Mucosa of rectum (tissue), 2 donors: ENCODE measurements around the gene CAPS.
"Not testable (repeated sequence)": the region's sequence is repeated elsewhere in the genome, so short reads cannot be mapped to it uniquely, and the experiment has no call there.

Experiments
- H3K27ac ChIP-seq, 2 donors: one replicate each; pipeline ENCODE4 v1.7.0; 2013; ENCODE audit warnings: inconsistent platforms in 2 of 2, low read depth in 2 of 2, low read length in 2 of 2
- H3K27me3 ChIP-seq, 2 donors: one replicate each; pipeline ENCODE4 v1.7.0; 2013; ENCODE audit warnings: low read length in 2 of 2; ENCODE audit not compliant: control insufficient read depth in 2 of 2, insufficient read depth in 2 of 2
- H3K36me3 ChIP-seq, 2 donors: one replicate each; pipeline ENCODE4 v1.7.0; 2013; ENCODE audit warnings: low read length in 2 of 2; ENCODE audit not compliant: control insufficient read depth in 2 of 2, insufficient read depth in 2 of 2
- H3K4me1 ChIP-seq, 2 donors: one replicate each; pipeline ENCODE4 v1.7.0; 2013; ENCODE audit warnings: low read length in 2 of 2, mild to moderate bottlenecking in 1 of 2; ENCODE audit not compliant: control insufficient read depth in 2 of 2, insufficient read depth in 2 of 2
- H3K4me3 ChIP-seq, 2 donors: one replicate each; pipeline ENCODE4 v1.7.0; 2013; ENCODE audit warnings: low read length in 2 of 2
- H3K9ac ChIP-seq, 2 donors: one replicate each; pipeline ENCODE4 v1.7.0; 2013; ENCODE audit warnings: low read length in 2 of 2, low read depth in 1 of 2, mild to moderate bottlenecking in 1 of 2
- H3K9me3 ChIP-seq, 2 donors: one replicate each; pipeline ENCODE4 v1.7.0; 2013; ENCODE audit warnings: low read length in 2 of 2; ENCODE audit not compliant: control insufficient read depth in 2 of 2
- donor health status: healthy.
- donor health status: Normal muscosa, but diverticular disease.

The CAPS gene

GRCh38 chr19:5954293-5954692, 40.2 kb downstream of the CAPS start:
- peak overlapping the region; percentile 58 to 61 for H3K27ac ChIP-seq
- H3K36me3 ChIP-seq = peaks cover 3 to 14% of the 10 kb centered on the region in 2 donors
- H3K4me3 ChIP-seq = peak overlapping the region; percentile 20 to 38
- peak overlapping the region in 1 of 2 donors; percentile 10 for H3K9ac ChIP-seq
- H3K4me1 ChIP-seq = peaks cover 45 to 59% of the 10 kb centered on the region in 2 donors
- H3K27me3 ChIP-seq = no peaks in the 10 kb centered on the region
- no peaks in the 10 kb centered on the region for H3K9me3 ChIP-seq

- H3K27me3 ChIP-seq = no peaks in the 10 kb centered on the region
- peaks cover 53 to 69% of the 10 kb centered on the region in 2 donors for H3K4me1 ChIP-seq
- H3K36me3 ChIP-seq = peaks cover 0 to 6% of the 10 kb centered on the region in 2 donors
- H3K27ac ChIP-seq = no peak overlapping the region
- no peak overlapping the region for H3K9ac ChIP-seq
- no peak overlapping the region for H3K4me3 ChIP-seq
- no peaks in the 10 kb centered on the region for H3K9me3 ChIP-seq
Measured at GRCh38 chr19:5955636-5955935, 41.5 kb downstream of the CAPS start.

GRCh38 chr19:5956323-5956722, 42.3 kb downstream of the CAPS start:
- H3K4me3 ChIP-seq = no peak overlapping the region
- no peaks in the 10 kb centered on the region for H3K27me3 ChIP-seq
- H3K9ac ChIP-seq = no peak overlapping the region
- H3K9me3 ChIP-seq = no peaks in the 10 kb centered on the region
- H3K36me3 ChIP-seq = peaks cover 0 to 6% of the 10 kb centered on the region in 2 donors
- H3K4me1 ChIP-seq = peaks cover 53 to 73% of the 10 kb centered on the region in 2 donors
- no peak overlapping the region for H3K27ac ChIP-seq

- Histone ChIP-seq H3K27ac (peak overlapping the region in 1 of 2 donors; percentile 40), H3K27me3 (no peaks in the 10 kb centered on the region), H3K9ac (no peak overlapping the region), H3K4me3 (no peak overlapping the region), H3K4me1 (peaks cover 53 to 75% of the 10 kb centered on the region in 2 donors), H3K9me3 (no peaks in the 10 kb centered on the region), H3K36me3 (peaks cover 0 to 6% of the 10 kb centered on the region in 2 donors)
Measured at GRCh38 chr19:5956728-5957127, 42.7 kb downstream of the CAPS start.

- Histone ChIP-seq H3K27me3 (no peaks in the 10 kb centered on the region), H3K4me3 (no peak overlapping the region), H3K36me3 (peaks cover 0 to 6% of the 10 kb centered on the region in 2 donors), H3K9ac (no peak overlapping the region), H3K4me1 (peaks cover 55 to 75% of the 10 kb centered on the region in 2 donors), H3K27ac (peak overlapping the region; percentile 38 to 40), H3K9me3 (no peaks in the 10 kb centered on the region)
Measured at GRCh38 chr19:5957170-5957569, 43.1 kb downstream of the CAPS start.

GRCh38 chr19:5958074-5958850, 44.2 kb downstream of the CAPS start:
- H3K4me3 ChIP-seq = no peak overlapping the region
- no peak overlapping the region for H3K27ac ChIP-seq
- H3K36me3 ChIP-seq = peaks cover 0 to 6% of the 10 kb centered on the region in 2 donors
- peaks cover 63 to 73% of the 10 kb centered on the region in 2 donors for H3K4me1 ChIP-seq
- no peak overlapping the region for H3K9ac ChIP-seq
- no peaks in the 10 kb centered on the region for H3K27me3 ChIP-seq
- H3K9me3 ChIP-seq = no peaks in the 10 kb centered on the region

GRCh38 chr19:5958851-5959122, 44.7 kb downstream of the CAPS start:
- Histone ChIP-seq H3K9ac (no peak overlapping the region), H3K27ac (no peak overlapping the region), H3K4me1 (peaks cover 58 to 71% of the 10 kb centered on the region in 2 donors), H3K36me3 (peaks cover 0 to 6% of the 10 kb centered on the region in 2 donors), H3K27me3 (no peaks in the 10 kb centered on the region), H3K4me3 (no peak overlapping the region), H3K9me3 (no peaks in the 10 kb centered on the region)

GRCh38 chr19:5959260-5960004, 45.4 kb downstream of the CAPS start:
- H3K9me3 ChIP-seq = no peaks in the 10 kb centered on the region
- no peak overlapping the region for H3K4me3 ChIP-seq
- H3K36me3 ChIP-seq = peaks cover 0 to 6% of the 10 kb centered on the region in 2 donors
- peaks cover 52 to 65% of the 10 kb centered on the region in 2 donors for H3K4me1 ChIP-seq
- no peak overlapping the region for H3K27ac ChIP-seq
- H3K27me3 ChIP-seq = no peaks in the 10 kb centered on the region
- H3K9ac ChIP-seq = no peak overlapping the region

GRCh38 chr19:5960005-5961001, 46.2 kb downstream of the CAPS start:
- Histone ChIP-seq H3K27me3 (no peaks in the 10 kb centered on the region), H3K9me3 (no peaks in the 10 kb centered on the region), H3K4me3 (no peak overlapping the region), H3K27ac (peak overlapping the region in 1 of 2 donors; percentile 48), H3K9ac (no peak overlapping the region), H3K36me3 (peaks cover 0 to 6% of the 10 kb centered on the region in 2 donors), H3K4me1 (peaks cover 51 to 58% of the 10 kb centered on the region in 2 donors)

GRCh38 chr19:5961641-5961968, 47.6 kb downstream of the CAPS start:
- peak overlapping the region; percentile 75 to 90 for H3K27ac ChIP-seq
- peaks cover 54 to 56% of the 10 kb centered on the region in 2 donors for H3K4me1 ChIP-seq
- not testable (repeated sequence) for H3K9me3 ChIP-seq, H3K36me3 ChIP-seq, H3K27me3 ChIP-seq
- peak overlapping the region; percentile 32 to 34 for H3K9ac ChIP-seq
- peak overlapping the region; percentile 53 to 61 for H3K4me3 ChIP-seq
